Mononuclear cell (primary cell): ENCODE results near the gene PRKCA. TPM values are rescaled to one million over a fixed set of nuclear protein-coding genes. Genes with fewer than 3 reads are reported as not detected.

Experiments
- H3K27me3 ChIP-seq: 2 replicates; pipeline ENCODE4 v1.6.0; 2011; ENCODE audit warnings: low read length, control low read depth; ENCODE audit not compliant: insufficient read depth
- H3K4me1 ChIP-seq: 2 replicates; pipeline ENCODE4 v1.5.1; 2011; ENCODE audit warnings: mild to moderate bottlenecking, low read length, control low read depth; ENCODE audit not compliant: insufficient read depth
- H3K4me3 ChIP-seq: 2 replicates; pipeline ENCODE4 v1.5.1; 2011; ENCODE audit warnings: mild to moderate bottlenecking, low read length, moderate library complexity
- H3K9me3 ChIP-seq: 2 replicates; pipeline ENCODE4 v1.5.1; 2011; ENCODE audit warnings: low read depth, mild to moderate bottlenecking, control low read depth, low read length
- total RNA-seq: library from RNA; depleted of rRNA; stranded (reverse); fragments of >200 nt; gene quantifications from one replicate; pipeline ENCODE4 v1.2.3, GENCODE V29; 2012

The PRKCA gene
- total RNA-seq, 1 donor, result 35.6 TPM

- Histone ChIP-seq H3K4me1 (peaks cover 6% of the 10 kb centered on the region), H3K27me3 (no peaks in the 10 kb centered on the region), H3K4me3 (no peak overlapping the region), H3K9me3 (no peaks in the 10 kb centered on the region)
These were observed 360.1 kb downstream of the PRKCA start for GRCh38 chr17:66662496-66662895.

GRCh38 chr17:66663041-66663606 lies 360.7 kb downstream of the PRKCA start:
- Histone ChIP-seq H3K9me3 (no peaks in the 10 kb centered on the region), H3K4me3 (no peak overlapping the region), H3K4me1 (peaks cover 12% of the 10 kb centered on the region)

GRCh38 chr17:66664336-66664735 lies 361.9 kb downstream of the PRKCA start:
- Histone ChIP-seq H3K4me3 (no peak overlapping the region), H3K9me3 (no peaks in the 10 kb centered on the region), H3K27me3 (no peaks in the 10 kb centered on the region), H3K4me1 (peaks cover 15% of the 10 kb centered on the region)

More at GRCh38 chr17:66663041-66663606, 360.7 kb downstream of the PRKCA start:
- no peaks in the 10 kb centered on the region for H3K27me3 ChIP-seq

DNA sequence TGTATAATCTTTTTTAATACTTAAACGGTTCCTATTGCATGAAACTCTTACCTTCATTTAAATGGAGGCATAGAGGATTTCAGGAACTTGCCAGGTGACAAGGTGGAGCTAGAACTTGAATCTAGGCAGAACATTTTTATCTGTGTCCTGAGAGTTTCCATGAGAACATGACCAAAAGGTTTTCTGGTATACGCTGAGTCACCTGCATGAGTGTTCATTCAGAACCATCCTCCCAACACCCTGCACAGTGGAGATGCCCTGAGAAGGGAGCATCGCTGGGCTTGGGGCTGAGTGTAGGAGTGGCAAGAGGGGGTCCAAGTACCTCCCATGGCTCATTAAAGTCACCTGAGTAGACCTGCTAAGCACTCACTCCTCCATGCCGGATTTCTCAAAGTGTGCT lies 362.8 kb downstream of the PRKCA start:
- H3K9me3 ChIP-seq, result no peaks in the 10 kb centered on the region
- peaks cover 15% of the 10 kb centered on the region for H3K4me1 ChIP-seq
- no peak overlapping the region for H3K4me3 ChIP-seq
- H3K27me3 ChIP-seq, result no peaks in the 10 kb centered on the region

GRCh38 chr17:66667090-66667489 lies 364.7 kb downstream of the PRKCA start:
- H3K4me1 ChIP-seq, result peaks cover 15% of the 10 kb centered on the region
- no peaks in the 10 kb centered on the region for H3K27me3 ChIP-seq
- H3K9me3 ChIP-seq, result no peaks in the 10 kb centered on the region
- no peak overlapping the region for H3K4me3 ChIP-seq

- Histone ChIP-seq H3K27me3 (no peaks in the 10 kb centered on the region), H3K4me1 (peaks cover 15% of the 10 kb centered on the region), H3K4me3 (no peak overlapping the region), H3K9me3 (no peaks in the 10 kb centered on the region)
These were observed 365.1 kb downstream of the PRKCA start for GRCh38 chr17:66667491-66668030.

DNA sequence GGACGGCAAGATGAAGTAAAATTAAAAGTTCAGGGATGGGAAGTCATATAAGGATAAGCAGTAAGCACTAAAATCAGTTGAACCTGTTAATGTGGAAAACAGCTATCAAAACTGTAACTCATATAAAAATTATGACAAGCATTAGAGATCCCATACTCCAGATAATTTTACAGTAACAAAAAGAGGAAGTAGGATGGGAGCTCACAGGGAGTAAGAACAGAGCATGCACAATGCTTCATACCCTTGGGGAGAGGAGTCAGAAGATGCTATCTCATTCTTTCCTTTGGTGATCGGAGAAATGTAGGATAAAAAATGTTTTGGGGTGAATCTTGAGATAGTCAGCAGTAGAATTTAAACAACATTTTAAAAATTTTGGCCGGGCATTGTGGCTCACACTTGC lies 367.8 kb downstream of the PRKCA start:
- Histone ChIP-seq H3K27me3 (no peaks in the 10 kb centered on the region), H3K4me1 (peaks cover 21% of the 10 kb centered on the region), H3K4me3 (no peak overlapping the region), H3K9me3 (no peaks in the 10 kb centered on the region)

DNA sequence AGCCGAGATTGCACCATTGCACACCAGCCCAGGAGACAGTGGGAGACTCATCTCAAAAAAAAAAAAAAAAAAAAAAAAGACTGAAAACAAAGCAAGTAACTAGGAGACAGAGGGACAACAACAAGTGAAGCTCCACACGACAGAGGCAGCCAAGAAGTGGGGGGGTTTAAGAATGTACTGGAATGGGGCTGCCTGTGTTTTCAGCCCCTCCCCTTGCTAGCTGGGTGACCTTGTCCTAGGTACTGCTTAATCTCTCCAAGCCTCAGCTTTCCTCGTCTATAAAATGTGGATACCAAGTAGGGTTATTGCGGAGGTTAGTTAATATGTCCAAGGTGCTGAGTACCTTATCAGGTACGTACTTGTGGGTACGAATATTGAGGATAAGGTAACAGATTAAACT lies 368.7 kb downstream of the PRKCA start:
- peaks cover 21% of the 10 kb centered on the region for H3K4me1 ChIP-seq
- no peaks in the 10 kb centered on the region for H3K27me3 ChIP-seq
- H3K9me3 ChIP-seq, result no peaks in the 10 kb centered on the region
- no peak overlapping the region for H3K4me3 ChIP-seq

DNA sequence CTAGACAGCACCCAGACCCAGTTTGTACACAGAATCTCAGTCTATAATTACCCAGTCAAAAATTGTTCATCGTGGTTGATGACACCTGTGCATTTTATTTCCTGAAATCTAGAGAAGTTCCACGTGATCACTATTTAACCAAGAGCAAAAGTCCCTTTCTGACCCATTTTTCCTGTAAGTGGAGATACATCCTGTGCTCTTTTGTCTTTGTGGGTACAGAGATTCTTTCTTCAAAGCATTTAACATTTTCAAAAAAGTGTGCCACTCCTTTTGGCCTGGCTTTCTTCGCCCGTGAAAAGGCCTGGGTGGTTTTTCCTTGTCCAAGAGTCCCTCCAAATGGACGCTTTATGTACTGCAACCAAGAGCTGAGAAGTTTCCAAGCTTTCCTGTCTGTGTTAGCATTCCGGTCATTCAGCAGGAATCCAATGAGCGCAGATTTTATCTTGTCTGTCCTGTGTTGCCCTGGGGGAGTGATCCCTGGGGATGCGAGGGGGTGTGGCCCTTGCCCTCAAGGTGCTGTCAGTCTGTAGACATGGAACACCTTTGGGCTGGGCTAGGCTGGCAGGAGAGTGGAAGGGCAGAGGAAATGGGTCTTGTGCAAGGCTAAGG lies 371.4 kb downstream of the PRKCA start:
- Histone ChIP-seq H3K4me1 (peaks cover 6% of the 10 kb centered on the region), H3K9me3 (no peaks in the 10 kb centered on the region), H3K4me3 (no peak overlapping the region), H3K27me3 (no peaks in the 10 kb centered on the region)

- H3K9me3 ChIP-seq, result no peaks in the 10 kb centered on the region
- no peaks in the 10 kb centered on the region for H3K27me3 ChIP-seq
- no peak overlapping the region for H3K4me3 ChIP-seq
- H3K4me1 ChIP-seq, result peaks cover 6% of the 10 kb centered on the region
These were observed 373.0 kb downstream of the PRKCA start for GRCh38 chr17:66675273-66675990.

DNA sequence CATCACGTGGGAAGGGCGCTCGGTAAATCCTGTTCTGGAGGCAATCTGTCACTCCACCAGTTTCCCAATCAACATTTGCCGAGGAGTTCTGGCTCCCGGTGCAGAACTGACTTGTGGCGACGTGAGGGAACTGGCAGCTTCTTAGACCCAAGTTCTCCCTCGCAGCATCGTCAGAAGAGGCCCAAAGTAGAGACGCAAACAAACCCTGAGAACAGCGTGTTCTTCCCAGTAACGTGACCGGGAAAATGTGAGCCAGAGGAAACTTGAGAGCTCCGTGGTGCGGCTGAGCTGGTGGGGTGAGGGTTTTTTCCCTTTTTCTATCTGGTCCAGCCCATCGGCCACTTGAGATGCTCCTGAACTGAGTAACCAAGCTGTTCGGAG lies 373.6 kb downstream of the PRKCA start:
- no peaks in the 10 kb centered on the region for H3K27me3 ChIP-seq
- no peak overlapping the region for H3K4me3 ChIP-seq
- H3K9me3 ChIP-seq, result no peaks in the 10 kb centered on the region
- H3K4me1 ChIP-seq, result peaks cover 6% of the 10 kb centered on the region

- Histone ChIP-seq H3K27me3 (no peaks in the 10 kb centered on the region), H3K4me3 (no peak overlapping the region), H3K9me3 (no peaks in the 10 kb centered on the region), H3K4me1 (peaks cover 6% of the 10 kb centered on the region)
These were observed 374.0 kb downstream of the PRKCA start for GRCh38 chr17:66676421-66676820.

DNA sequence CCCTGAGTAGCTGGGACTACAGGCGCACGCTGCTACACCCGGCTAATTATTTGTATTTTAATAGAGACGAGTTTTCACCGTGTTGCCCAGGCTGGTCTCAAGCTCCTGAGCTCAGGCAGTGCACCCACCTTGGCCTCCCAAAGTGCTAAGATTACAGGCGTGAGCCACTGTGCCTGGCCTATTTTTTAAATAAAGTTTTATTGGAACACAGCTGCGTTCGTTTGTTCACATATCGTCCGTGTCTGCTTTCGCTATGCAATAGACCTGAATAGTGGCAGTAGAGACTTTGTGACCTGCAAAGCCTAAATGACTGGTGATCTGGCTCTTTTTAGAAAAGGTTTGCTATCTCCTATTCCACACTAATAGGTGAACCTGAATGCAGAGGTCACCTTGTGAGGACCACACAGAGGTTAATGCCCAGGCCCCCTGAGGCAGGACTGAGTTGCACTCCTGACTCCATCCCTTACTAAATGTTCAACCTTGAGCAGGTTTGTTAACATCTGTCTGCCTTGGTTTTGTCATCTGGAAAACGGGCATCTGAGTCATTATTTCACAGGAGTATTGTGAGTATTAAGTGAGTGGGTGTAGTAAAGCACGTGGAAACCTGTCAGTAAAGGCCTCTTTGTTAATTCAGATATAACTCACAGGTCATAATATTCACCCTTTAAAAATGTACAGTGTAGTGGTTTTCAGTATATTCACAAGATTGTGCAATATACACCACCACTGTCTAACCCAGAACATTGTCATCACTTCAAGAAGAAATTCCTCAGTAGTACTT lies 375.0 kb downstream of the PRKCA start:
- Histone ChIP-seq H3K27me3 (no peaks in the 10 kb centered on the region), H3K4me3 (no peak overlapping the region), H3K9me3 (no peaks in the 10 kb centered on the region), H3K4me1 (peaks cover 6% of the 10 kb centered on the region)

DNA sequence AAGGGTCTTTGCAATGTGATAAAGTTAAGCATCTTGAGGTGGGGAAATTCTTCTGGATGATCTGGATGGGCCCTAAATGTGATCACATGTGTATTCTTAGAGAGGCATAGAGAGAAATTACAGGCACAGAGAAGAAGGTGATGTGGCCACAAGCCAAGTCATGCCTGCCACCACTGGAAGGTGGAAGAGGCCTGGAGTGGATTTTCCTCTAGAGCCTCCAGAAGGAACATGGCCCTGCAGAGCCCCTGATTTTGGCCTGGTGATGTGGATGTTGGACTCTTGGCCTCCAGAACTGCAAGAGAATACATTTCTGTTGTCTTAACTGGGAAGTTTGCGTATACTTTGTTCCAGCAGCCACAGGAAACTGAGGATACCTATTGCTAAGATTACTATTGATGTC lies 375.6 kb downstream of the PRKCA start:
- Histone ChIP-seq H3K4me1 (peaks cover 6% of the 10 kb centered on the region), H3K4me3 (no peak overlapping the region)

GRCh38 chr17:66678827-66679226 lies 376.4 kb downstream of the PRKCA start:
- H3K27me3 ChIP-seq, result no peaks in the 10 kb centered on the region
- no peak overlapping the region for H3K4me3 ChIP-seq
- no peaks in the 10 kb centered on the region for H3K9me3 ChIP-seq
- H3K4me1 ChIP-seq, result peaks cover 5% of the 10 kb centered on the region

More for the DNA sequence above, 375.6 kb downstream of the PRKCA start:
- Histone ChIP-seq H3K9me3 (no peaks in the 10 kb centered on the region), H3K27me3 (no peaks in the 10 kb centered on the region)
